ENCODE results near the gene NAGA.

The NAGA gene

GRCh38 chr22:42060489-42060888, 10.1 kb downstream of the NAGA start:
- H3F3A ChIP-seq (ENCODE audit: insufficient read depth): no peaks in the 10 kb centered on the region
- no peaks in the 10 kb centered on the region for H3K79me2 ChIP-seq (ENCODE audit: insufficient read depth, low read length)
- TF ChIP-seq CTCF (IDR thresholded peaks at IDR 0.05; ENCODE audit: insufficient read depth, low read length, poor library complexity, severe bottlenecking) (no peak), EZH2phosphoT487 (conservative IDR thresholded peaks at IDR 0.05; ENCODE audit: low read length) (no peak)
- peaks cover 10% of the 10 kb centered on the region for H3K36me3 ChIP-seq (ENCODE audit: low read length)
- no peak overlapping the region for H3K9ac ChIP-seq (ENCODE audit: low read length)
- no peaks in the 10 kb centered on the region for H3K9me2 ChIP-seq (replicated peaks; ENCODE audit: insufficient read depth, low read length)
- H3K9me3 ChIP-seq (ENCODE audit: insufficient read depth, low read length): peaks cover 10% of the 10 kb centered on the region; the same call in 1 of the 2 replicates
- no peak overlapping the region for H3K27ac ChIP-seq (ENCODE audit: low read depth, low read length)
- H2AFZ ChIP-seq (ENCODE audit: low read depth, low read length, severe bottlenecking): no peak overlapping the region
- H3K27me3 ChIP-seq (ENCODE audit: low read length): no peaks in the 10 kb centered on the region
- H3K4me3 ChIP-seq (ENCODE audit: insufficient read depth, low read length, poor library complexity, severe bottlenecking): no peak overlapping the region
- H3K4me2 ChIP-seq (ENCODE audit: low read depth, low read length, poor library complexity, severe bottlenecking): no peak overlapping the region
- no peaks in the 10 kb centered on the region for H4K20me1 ChIP-seq (ENCODE audit: low read depth, low read length)

- Histone ChIP-seq H3F3A (ENCODE audit: insufficient read depth) (no peaks in the 10 kb centered on the region), H3K27me3 (ENCODE audit: low read length) (no peaks in the 10 kb centered on the region), H3K79me2 (ENCODE audit: insufficient read depth, low read length) (no peaks in the 10 kb centered on the region), H2AFZ (ENCODE audit: low read depth, low read length, severe bottlenecking) (no peak overlapping the region), H3K9ac (ENCODE audit: low read length) (no peak overlapping the region), H4K20me1 (ENCODE audit: low read depth, low read length) (no peaks in the 10 kb centered on the region), H3K36me3 (ENCODE audit: low read length) (peaks cover 10% of the 10 kb centered on the region), H3K4me3 (ENCODE audit: insufficient read depth, low read length, poor library complexity, severe bottlenecking) (no peak overlapping the region), H3K9me3 (ENCODE audit: insufficient read depth, low read length) (peaks cover 10% of the 10 kb centered on the region; the same call in 1 of the 2 replicates), H3K27ac (ENCODE audit: low read depth, low read length) (no peak overlapping the region), H3K9me2 (replicated peaks; ENCODE audit: insufficient read depth, low read length) (no peaks in the 10 kb centered on the region), H3K4me2 (ENCODE audit: low read depth, low read length, poor library complexity, severe bottlenecking) (no peak overlapping the region)
- no peak for TF ChIP-seq CTCF (IDR thresholded peaks at IDR 0.05; ENCODE audit: insufficient read depth, low read length, poor library complexity, severe bottlenecking)
- TF ChIP-seq EZH2phosphoT487 (conservative IDR thresholded peaks at IDR 0.05; ENCODE audit: low read length): no peak
These were observed 13.7 kb downstream of the NAGA start for GRCh38 chr22:42056757-42057511.

GRCh38 chr22:42052765-42053164, 17.8 kb downstream of the NAGA start:
- no peak overlapping the region for H3K4me2 ChIP-seq (ENCODE audit: low read depth, low read length, poor library complexity, severe bottlenecking)
- peaks cover 7% of the 10 kb centered on the region for H3K36me3 ChIP-seq (ENCODE audit: low read length)
- no peaks in the 10 kb centered on the region for H3K27me3 ChIP-seq (ENCODE audit: low read length)
- H3K9me2 ChIP-seq (replicated peaks; ENCODE audit: insufficient read depth, low read length): no peaks in the 10 kb centered on the region
- no peak for TF ChIP-seq CTCF (IDR thresholded peaks at IDR 0.05; ENCODE audit: insufficient read depth, low read length, poor library complexity, severe bottlenecking)
- no peak for TF ChIP-seq EZH2phosphoT487 (conservative IDR thresholded peaks at IDR 0.05; ENCODE audit: low read length)
- H3K9ac ChIP-seq (ENCODE audit: low read length): no peak overlapping the region
- H4K20me1 ChIP-seq (ENCODE audit: low read depth, low read length): no peaks in the 10 kb centered on the region
- H3K9me3 ChIP-seq (ENCODE audit: insufficient read depth, low read length): peaks cover 10% of the 10 kb centered on the region; the same call in 1 of the 2 replicates
- no peaks in the 10 kb centered on the region for H3K79me2 ChIP-seq (ENCODE audit: insufficient read depth, low read length)
- no peak overlapping the region for H2AFZ ChIP-seq (ENCODE audit: low read depth, low read length, severe bottlenecking)
- H3K27ac ChIP-seq (ENCODE audit: low read depth, low read length): no peak overlapping the region
- H3F3A ChIP-seq (ENCODE audit: insufficient read depth): no peaks in the 10 kb centered on the region
- H3K4me3 ChIP-seq (ENCODE audit: insufficient read depth, low read length, poor library complexity, severe bottlenecking): no peak overlapping the region
